CD4-positive, alpha-beta memory T cell (primary cell): Measurements from ENCODE around the gene MACROD2. TPM values are rescaled to one million over a fixed set of nuclear protein-coding genes. Genes with fewer than 3 reads are reported as not detected.

Source experiments
- CTCF ChIA-PET: fragments of 350-600 bp; sonication (Branson Sonifier 250); formaldehyde crosslinking; loops from one replicate; lab custom pipeline; 2021; ENCODE audit warnings: inconsistent platforms; ENCODE audit not compliant: partially characterized antibody; lab: Charles Lee
- POLR2A ChIA-PET: fragments of 350-600 bp; sonication (Branson Sonifier 250); formaldehyde crosslinking; loops from one replicate; lab custom pipeline; 2021; ENCODE audit not compliant: partially characterized antibody; lab: Charles Lee
- DNase-seq, 5 donors: peaks; one replicate each; pipeline versions ENCODE4 v3.0.0 to v3.0.0-alpha.2; 2020 to 2022; ENCODE audit warnings: mixed read lengths in 1 of 5
- H3K27ac ChIP-seq: one replicate; pipeline ENCODE4 v1.7.0; 2013; ENCODE audit warnings: low read depth, low read length
- H3K27me3 ChIP-seq: 2 replicates; pipeline ENCODE4 v1.7.0; 2013; ENCODE audit warnings: mild to moderate bottlenecking, low read length, moderate library complexity; ENCODE audit not compliant: insufficient read depth
- H3K36me3 ChIP-seq: 2 replicates; pipeline ENCODE4 v1.7.0; 2013; ENCODE audit warnings: mild to moderate bottlenecking, low read length, moderate library complexity; ENCODE audit not compliant: insufficient read depth
- H3K4me1 ChIP-seq: 2 replicates; pipeline ENCODE4 v1.7.0; 2013; ENCODE audit warnings: mild to moderate bottlenecking, low read length, moderate library complexity; ENCODE audit not compliant: insufficient read depth
- H3K4me3 ChIP-seq, 2 donors: one replicate each; pipeline ENCODE4 v1.7.0; 2013; ENCODE audit warnings: low read length in 2 of 2, mild to moderate bottlenecking in 1 of 2
- H3K9me3 ChIP-seq, 2 donors: one replicate each; pipeline ENCODE4 v1.7.0; 2013; ENCODE audit warnings: low read length in 2 of 2, control low read depth in 1 of 2; ENCODE audit not compliant: control insufficient read depth in 1 of 2
- H3K27ac Mint-ChIP-seq, 7 donors: one replicate each; pipeline ENCODE4 v1.8.0; 2020 to 2021; ENCODE audit warnings: mixed read lengths in 7 of 7, mild to moderate bottlenecking in 6 of 7, inconsistent platforms in 3 of 7, moderate library complexity in 3 of 7
- H3K27me3 Mint-ChIP-seq, 2 donors: one replicate each; pipeline ENCODE4 v1.8.0; 2020 to 2021; ENCODE audit warnings: mixed read lengths in 2 of 2
- H3K36me3 Mint-ChIP-seq, 2 donors: one replicate each; pipeline ENCODE4 v1.8.0; 2020 to 2021; ENCODE audit warnings: mixed read lengths in 2 of 2, inconsistent platforms in 1 of 2, mild to moderate bottlenecking in 1 of 2
- H3K4me1 Mint-ChIP-seq, 4 donors: one replicate each; pipeline ENCODE4 v1.8.0; 2020 to 2021; ENCODE audit warnings: mixed read lengths in 4 of 4, mild to moderate bottlenecking in 1 of 4
- H3K4me3 Mint-ChIP-seq, 8 donors: one replicate each; pipeline ENCODE4 v1.8.0; 2020 to 2021; ENCODE audit warnings: mixed read lengths in 8 of 8, mild to moderate bottlenecking in 7 of 8, moderate library complexity in 6 of 8, inconsistent platforms in 3 of 8
- H3K9me3 Mint-ChIP-seq, 8 donors: one replicate each; pipeline ENCODE4 v1.8.0; 2020 to 2021; ENCODE audit warnings: mixed read lengths in 8 of 8, mild to moderate bottlenecking in 5 of 8, inconsistent platforms in 3 of 8, moderate library complexity in 1 of 8
- intact Hi-C: fragments of 100-400 bp; cut with micrococcal nuclease; formaldehyde crosslinking; loops from one replicate; pipeline ENCODE4 v1.15.1; 2023
- polyA plus RNA-seq, 2 donors: library from polyadenylated mRNA; unstranded; fragments of 300-500 nt; fragmentation: Illumina TruSeq; gene quantifications; one replicate each; pipeline ENCODE4 v1.2.3, GENCODE V29; 2021
- total RNA-seq, 2 experiments: library from RNA; stranded (reverse); gene quantifications; one replicate each; pipeline ENCODE4 v1.2.3, GENCODE V29; 2021

MACROD2 gene
- total and polyA plus RNA-seq, 4 experiments from 2014 or later, result not detected

- H3K27ac ChIP-seq, result no peak overlapping the region
- H3K4me1 ChIP-seq, result no peaks in the 10 kb centered on the region
- no peaks in the 10 kb centered on the region for H3K36me3 Mint-ChIP-seq
- peaks cover 0 to 17% (median 12%) of the 10 kb centered on the region in 8 donors for H3K9me3 Mint-ChIP-seq
- no peaks in the 10 kb centered on the region for H3K27me3 ChIP-seq
- no peak overlapping the region for H3K4me3 Mint-ChIP-seq
- no peak for DNase-seq
- intact Hi-C loops, result no loop called here
- no peak overlapping the region for H3K4me3 ChIP-seq
- no peaks in the 10 kb centered on the region for H3K9me3 ChIP-seq
- ChIA-PET POLR2A (no interaction called here), CTCF (no interaction called here)
- H3K4me1 Mint-ChIP-seq, result no peaks in the 10 kb centered on the region
- no peaks in the 10 kb centered on the region for H3K27me3 Mint-ChIP-seq
- no peak overlapping the region for H3K27ac Mint-ChIP-seq
- H3K36me3 ChIP-seq, result no peaks in the 10 kb centered on the region
Observed at GRCh38 chr20:14559612-14560011, 564.3 kb downstream of the MACROD2 start.

GRCh38 chr20:14561741-14562221, 566.5 kb downstream of the MACROD2 start:
- H3K4me3 ChIP-seq, result no peak overlapping the region
- intact Hi-C loops, result no loop called here
- DNase-seq, result no peak
- no peak overlapping the region for H3K4me3 Mint-ChIP-seq
- no peaks in the 10 kb centered on the region for H3K4me1 ChIP-seq
- H3K27ac ChIP-seq, result no peak overlapping the region
- no peak overlapping the region for H3K27ac Mint-ChIP-seq
- no peaks in the 10 kb centered on the region for H3K27me3 ChIP-seq
- H3K27me3 Mint-ChIP-seq, result no peaks in the 10 kb centered on the region
- H3K9me3 Mint-ChIP-seq, result peaks cover 0 to 27% (median 16%) of the 10 kb centered on the region in 8 donors
- no peaks in the 10 kb centered on the region for H3K36me3 Mint-ChIP-seq
- H3K4me1 Mint-ChIP-seq, result no peaks in the 10 kb centered on the region
- no peaks in the 10 kb centered on the region for H3K36me3 ChIP-seq
- ChIA-PET POLR2A (no interaction called here), CTCF (no interaction called here)
- H3K9me3 ChIP-seq, result no peaks in the 10 kb centered on the region

GRCh38 chr20:14562981-14563380, 567.7 kb downstream of the MACROD2 start:
- Histone ChIP-seq H3K4me3 (no peak overlapping the region), H3K36me3 (no peaks in the 10 kb centered on the region), H3K4me1 (no peaks in the 10 kb centered on the region), H3K27ac (no peak overlapping the region), H3K9me3 (no peaks in the 10 kb centered on the region), H3K27me3 (no peaks in the 10 kb centered on the region)
- no peaks in the 10 kb centered on the region for H3K27me3 Mint-ChIP-seq
- POLR2A ChIA-PET, result no interaction called here
- CTCF ChIA-PET, result no interaction called here
- intact Hi-C loops, result no loop called here
- H3K9me3 Mint-ChIP-seq, result peaks cover 0 to 27% (median 14%) of the 10 kb centered on the region in 8 donors
- H3K4me1 Mint-ChIP-seq, result no peaks in the 10 kb centered on the region
- no peaks in the 10 kb centered on the region for H3K36me3 Mint-ChIP-seq
- H3K27ac Mint-ChIP-seq, result no peak overlapping the region
- no peak for DNase-seq
- H3K4me3 Mint-ChIP-seq, result no peak overlapping the region

- H3K27ac ChIP-seq, result no peak overlapping the region
- Mint-ChIP-seq H3K36me3 (no peaks in the 10 kb centered on the region), H3K4me3 (no peak overlapping the region), H3K4me1 (no peaks in the 10 kb centered on the region), H3K27me3 (no peaks in the 10 kb centered on the region), H3K27ac (no peak overlapping the region), H3K9me3 (peaks cover 0 to 34% (median 15%) of the 10 kb centered on the region in 8 donors)
- H3K4me3 ChIP-seq, result no peak overlapping the region
- ChIA-PET POLR2A (no interaction called here), CTCF (no interaction called here)
- no peaks in the 10 kb centered on the region for H3K4me1 ChIP-seq
- DNase-seq, result no peak
- H3K27me3 ChIP-seq, result no peaks in the 10 kb centered on the region
- H3K36me3 ChIP-seq, result no peaks in the 10 kb centered on the region
- intact Hi-C loops, result no loop called here
- H3K9me3 ChIP-seq, result no peaks in the 10 kb centered on the region
Observed at GRCh38 chr20:14566505-14566904, 571.2 kb downstream of the MACROD2 start.

GRCh38 chr20:14568225-14568624, 572.9 kb downstream of the MACROD2 start:
- Histone ChIP-seq H3K4me3 (no peak overlapping the region), H3K27me3 (no peaks in the 10 kb centered on the region), H3K36me3 (no peaks in the 10 kb centered on the region), H3K27ac (no peak overlapping the region), H3K9me3 (no peaks in the 10 kb centered on the region), H3K4me1 (no peaks in the 10 kb centered on the region)
- Mint-ChIP-seq H3K4me3 (no peak overlapping the region), H3K4me1 (no peaks in the 10 kb centered on the region), H3K36me3 (no peaks in the 10 kb centered on the region), H3K27ac (no peak overlapping the region), H3K27me3 (no peaks in the 10 kb centered on the region), H3K9me3 (peaks cover 2 to 32% (median 13%) of the 10 kb centered on the region in 8 donors)
- intact Hi-C loops, result no loop called here
- ChIA-PET POLR2A (no interaction called here), CTCF (no interaction called here)
- no peak for DNase-seq

GRCh38 chr20:14568701-14569100, 573.4 kb downstream of the MACROD2 start:
- Histone ChIP-seq H3K9me3 (peaks cover 0 to 2% of the 10 kb centered on the region in 2 donors), H3K4me3 (no peak overlapping the region), H3K27me3 (no peaks in the 10 kb centered on the region), H3K27ac (no peak overlapping the region), H3K4me1 (no peaks in the 10 kb centered on the region), H3K36me3 (no peaks in the 10 kb centered on the region)
- Mint-ChIP-seq H3K36me3 (no peaks in the 10 kb centered on the region), H3K4me1 (no peaks in the 10 kb centered on the region), H3K9me3 (peaks cover 2 to 30% (median 12%) of the 10 kb centered on the region in 8 donors), H3K4me3 (no peak overlapping the region), H3K27me3 (no peaks in the 10 kb centered on the region), H3K27ac (no peak overlapping the region)
- POLR2A ChIA-PET, result no interaction called here
- CTCF ChIA-PET, result no interaction called here
- DNase-seq, result no peak
- intact Hi-C loops, result no loop called here

GRCh38 chr20:14569641-14570040, 574.3 kb downstream of the MACROD2 start:
- Mint-ChIP-seq H3K4me1 (no peaks in the 10 kb centered on the region), H3K9me3 (peaks cover 2 to 21% (median 8%) of the 10 kb centered on the region in 8 donors), H3K27ac (no peak overlapping the region), H3K36me3 (no peaks in the 10 kb centered on the region), H3K4me3 (no peak overlapping the region), H3K27me3 (no peaks in the 10 kb centered on the region)
- Histone ChIP-seq H3K4me3 (no peak overlapping the region), H3K36me3 (no peaks in the 10 kb centered on the region), H3K9me3 (peaks cover 0 to 8% of the 10 kb centered on the region in 2 donors), H3K27ac (no peak overlapping the region), H3K4me1 (no peaks in the 10 kb centered on the region), H3K27me3 (no peaks in the 10 kb centered on the region)
- POLR2A ChIA-PET, result no interaction called here
- CTCF ChIA-PET, result no interaction called here
- intact Hi-C loops, result no loop called here
- DNase-seq, result no peak

- no peak overlapping the region for H3K4me3 Mint-ChIP-seq
- no peaks in the 10 kb centered on the region for H3K4me1 Mint-ChIP-seq
Observed at GRCh38 chr20:14570811-14571210, 575.5 kb downstream of the MACROD2 start.

More at GRCh38 chr20:14570811-14571210, 575.5 kb downstream of the MACROD2 start:
- no peak for DNase-seq
- Mint-ChIP-seq H3K27ac (no peak overlapping the region), H3K27me3 (no peaks in the 10 kb centered on the region), H3K36me3 (no peaks in the 10 kb centered on the region), H3K9me3 (peaks cover under 1 to 15% (median 6%) of the 10 kb centered on the region in 8 donors)
- H3K27ac ChIP-seq, result no peak overlapping the region
- POLR2A ChIA-PET, result no interaction called here
- intact Hi-C loops, result no loop called here
- no peak overlapping the region for H3K4me3 ChIP-seq
- peaks cover 0 to 8% of the 10 kb centered on the region in 2 donors for H3K9me3 ChIP-seq
- H3K27me3 ChIP-seq, result no peaks in the 10 kb centered on the region
- no peaks in the 10 kb centered on the region for H3K4me1 ChIP-seq
- no peaks in the 10 kb centered on the region for H3K36me3 ChIP-seq
- CTCF ChIA-PET, result no interaction called here
